AG10803 (cell line): ENCODE data around the gene CAPS.
"Not testable (repeated sequence)": the region's sequence is repeated elsewhere in the genome, so short reads cannot be mapped to it uniquely, and the experiment has no call there.

Experiments
- DNase-seq: peaks from one replicate; pipeline ENCODE4 v3.0.0; 2010; ENCODE audit warnings: low read depth
- H3K4me3 ChIP-seq: 2 replicates; pipeline ENCODE4 v1.5.1; 2011; ENCODE audit warnings: mild to moderate bottlenecking, low read length, control low read depth
- TF ChIP-seq, protein P1 (sequence below): conservative IDR thresholded peaks from 2 replicates; pipeline ENCODE4 v1.5.1; 2011; ENCODE audit warnings: mild to moderate bottlenecking, low read length, control low read depth, inconsistent platforms

CAPS gene

GRCh38 chr19:5913739-5914357, at the start of gene CAPS:
Gene CAPS, plus strand, starts transcription at chr19:5914254. Its CDS starts 153 bp downstream, at chr19:5914407.
- peak; percentile 80 for DNase-seq
- TF ChIP-seq, protein P1, sequence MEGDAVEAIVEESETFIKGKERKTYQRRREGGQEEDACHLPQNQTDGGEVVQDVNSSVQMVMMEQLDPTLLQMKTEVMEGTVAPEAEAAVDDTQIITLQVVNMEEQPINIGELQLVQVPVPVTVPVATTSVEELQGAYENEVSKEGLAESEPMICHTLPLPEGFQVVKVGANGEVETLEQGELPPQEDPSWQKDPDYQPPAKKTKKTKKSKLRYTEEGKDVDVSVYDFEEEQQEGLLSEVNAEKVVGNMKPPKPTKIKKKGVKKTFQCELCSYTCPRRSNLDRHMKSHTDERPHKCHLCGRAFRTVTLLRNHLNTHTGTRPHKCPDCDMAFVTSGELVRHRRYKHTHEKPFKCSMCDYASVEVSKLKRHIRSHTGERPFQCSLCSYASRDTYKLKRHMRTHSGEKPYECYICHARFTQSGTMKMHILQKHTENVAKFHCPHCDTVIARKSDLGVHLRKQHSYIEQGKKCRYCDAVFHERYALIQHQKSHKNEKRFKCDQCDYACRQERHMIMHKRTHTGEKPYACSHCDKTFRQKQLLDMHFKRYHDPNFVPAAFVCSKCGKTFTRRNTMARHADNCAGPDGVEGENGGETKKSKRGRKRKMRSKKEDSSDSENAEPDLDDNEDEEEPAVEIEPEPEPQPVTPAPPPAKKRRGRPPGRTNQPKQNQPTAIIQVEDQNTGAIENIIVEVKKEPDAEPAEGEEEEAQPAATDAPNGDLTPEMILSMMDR = no peak
- no peak within 1 kb of the TSS for H3K4me3 ChIP-seq

- TF ChIP-seq, protein P1 = no peak
- no peak overlapping the region for H3K4me3 ChIP-seq
- no peak for DNase-seq
These were observed 49.1 kb upstream of the CAPS start for GRCh38 chr19:5864725-5865486.

DNA sequence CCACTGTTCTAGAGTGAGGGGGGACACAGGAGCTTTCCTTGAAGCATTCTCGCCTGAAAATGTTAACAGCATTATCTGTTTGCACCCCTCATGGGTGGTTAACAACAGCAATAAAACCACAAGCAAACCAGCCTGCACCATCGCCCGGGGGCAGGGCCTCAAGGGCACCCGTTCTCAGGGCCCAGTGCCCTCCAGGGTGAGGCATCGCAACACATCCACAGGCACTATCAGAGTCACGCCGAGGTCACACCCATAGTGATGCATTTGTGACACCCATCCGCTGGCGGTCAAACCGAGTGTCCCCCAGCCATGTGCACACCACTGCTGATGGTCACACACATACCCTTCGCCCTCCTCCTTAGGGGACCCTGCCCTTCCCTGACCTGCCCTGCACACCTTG, 48.3 kb upstream of the CAPS start:
- TF ChIP-seq, protein P1 = no peak
- no peak overlapping the region for H3K4me3 ChIP-seq
- DNase-seq = no peak

GRCh38 chr19:5867201-5868136, 46.6 kb upstream of the CAPS start:
- TF ChIP-seq, protein P1 = no peak
- H3K4me3 ChIP-seq = no peak overlapping the region
- no peak for DNase-seq

GRCh38 chr19:5870986-5871394, 43.1 kb upstream of the CAPS start:
- TF ChIP-seq, protein P1 = no peak
- DNase-seq = peak; percentile 25

DNA sequence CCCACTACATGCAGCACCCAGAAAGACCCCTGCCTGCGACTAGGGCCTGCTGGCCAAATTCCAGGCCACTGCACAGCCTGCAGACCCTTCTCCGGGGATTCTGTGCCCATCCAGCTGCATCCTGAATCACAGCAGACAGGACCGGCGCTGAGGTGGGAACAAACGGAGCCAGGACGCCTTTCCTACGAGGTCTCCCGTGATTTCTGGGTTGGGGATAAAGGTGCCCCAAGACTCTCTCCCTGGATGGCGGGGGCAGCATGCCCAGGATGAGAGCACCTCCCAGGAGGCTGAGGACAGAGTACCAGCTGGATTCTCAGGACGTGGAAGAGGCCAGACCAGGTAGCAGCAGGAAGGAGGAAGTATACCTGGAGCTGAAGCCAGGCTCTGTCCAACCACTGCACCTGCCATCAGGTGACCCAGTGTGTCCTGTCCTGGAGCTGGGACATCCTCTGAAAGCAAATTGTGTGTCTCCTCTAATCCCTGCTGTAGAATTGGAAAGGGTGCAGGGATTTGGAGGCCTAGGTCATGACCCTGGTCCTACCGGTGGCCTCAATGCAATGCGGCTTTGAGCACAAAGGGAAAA, 40.3 kb upstream of the CAPS start:
- TF ChIP-seq, protein P1 = no peak
- DNase-seq = no peak
- no peak overlapping the region for H3K4me3 ChIP-seq

More at GRCh38 chr19:5870986-5871394, 43.1 kb upstream of the CAPS start:
- H3K4me3 ChIP-seq = no peak overlapping the region

DNA sequence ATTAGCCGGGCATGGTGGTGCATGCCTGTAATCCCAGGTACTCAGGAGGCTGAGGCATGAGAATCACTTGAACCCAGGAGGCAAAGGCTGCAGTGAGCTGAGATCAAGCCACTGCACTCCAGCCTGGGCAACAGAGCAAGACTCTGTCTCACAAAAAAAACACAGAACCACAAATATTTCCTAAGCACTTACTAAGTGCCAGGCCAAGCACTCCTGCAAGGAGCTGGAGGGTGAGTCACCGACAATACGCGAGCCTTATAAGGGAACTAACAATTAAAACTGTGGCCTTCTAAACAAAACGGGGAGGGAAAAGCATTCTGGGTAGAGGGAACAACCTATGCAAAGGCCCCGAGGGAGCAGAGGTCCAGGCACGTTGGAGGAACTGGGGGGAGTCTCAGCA, 39.6 kb upstream of the CAPS start:
- H3K4me3 ChIP-seq = not testable (repeated sequence)
- DNase-seq = peak; percentile 67
